Endothelial cell (in vitro differentiated cells): ENCODE data around the gene ZNHIT2. TPM values are rescaled to one million over a fixed set of nuclear protein-coding genes. Genes with fewer than 3 reads are reported as not detected.

Source experiments
- DNase-seq: peaks from one replicate; pipeline ENCODE4 v3.0.0; 2021; ENCODE audit warnings: low spot score
- H3K27ac Mint-ChIP-seq: one replicate; pipeline ENCODE4 v1.8.0; 2021; ENCODE audit warnings: mixed read lengths, inconsistent platforms; ENCODE audit not compliant: unreplicated experiment
- H3K27me3 Mint-ChIP-seq: one replicate; pipeline ENCODE4 v1.8.0; 2021; ENCODE audit warnings: mild to moderate bottlenecking, moderate library complexity, mixed read lengths, inconsistent platforms; ENCODE audit not compliant: unreplicated experiment
- H3K36me3 Mint-ChIP-seq: one replicate; pipeline ENCODE4 v1.8.0; 2021; ENCODE audit warnings: mild to moderate bottlenecking, low read depth, mixed read lengths, inconsistent platforms; ENCODE audit not compliant: unreplicated experiment
- H3K4me1 Mint-ChIP-seq: one replicate; pipeline ENCODE4 v1.8.0; 2021; ENCODE audit warnings: mild to moderate bottlenecking, mixed read lengths, inconsistent platforms; ENCODE audit not compliant: unreplicated experiment
- H3K4me3 Mint-ChIP-seq: one replicate; pipeline ENCODE4 v1.8.0; 2021; ENCODE audit warnings: mild to moderate bottlenecking, mixed read lengths, inconsistent platforms; ENCODE audit not compliant: unreplicated experiment
- H3K9me3 Mint-ChIP-seq: one replicate; pipeline ENCODE4 v1.8.0; 2021; ENCODE audit warnings: mixed read lengths, inconsistent platforms; ENCODE audit not compliant: unreplicated experiment
- total RNA-seq: library from RNA; stranded (reverse); fragmentation: NEBNext Ultra II Directional; extraction: Animal tissue kit (Norgen Biotek cat#: 25700); gene quantifications from one replicate; pipeline ENCODE4 v1.2.1, GENCODE V29; 2021; ENCODE audit not compliant: unreplicated experiment
- TF ChIP-seq, protein P1 (sequence below): fragments of 200-600 bp; sonication (generic); IDR thresholded peaks from one replicate; pipeline ENCODE4 v1.5.0; 2021; ENCODE audit warnings: antibody characterized with exemption; ENCODE audit not compliant: unreplicated experiment

The ZNHIT2 gene
- total RNA-seq, 1 donor from 2014 or later, result 6.0 TPM

DNA sequence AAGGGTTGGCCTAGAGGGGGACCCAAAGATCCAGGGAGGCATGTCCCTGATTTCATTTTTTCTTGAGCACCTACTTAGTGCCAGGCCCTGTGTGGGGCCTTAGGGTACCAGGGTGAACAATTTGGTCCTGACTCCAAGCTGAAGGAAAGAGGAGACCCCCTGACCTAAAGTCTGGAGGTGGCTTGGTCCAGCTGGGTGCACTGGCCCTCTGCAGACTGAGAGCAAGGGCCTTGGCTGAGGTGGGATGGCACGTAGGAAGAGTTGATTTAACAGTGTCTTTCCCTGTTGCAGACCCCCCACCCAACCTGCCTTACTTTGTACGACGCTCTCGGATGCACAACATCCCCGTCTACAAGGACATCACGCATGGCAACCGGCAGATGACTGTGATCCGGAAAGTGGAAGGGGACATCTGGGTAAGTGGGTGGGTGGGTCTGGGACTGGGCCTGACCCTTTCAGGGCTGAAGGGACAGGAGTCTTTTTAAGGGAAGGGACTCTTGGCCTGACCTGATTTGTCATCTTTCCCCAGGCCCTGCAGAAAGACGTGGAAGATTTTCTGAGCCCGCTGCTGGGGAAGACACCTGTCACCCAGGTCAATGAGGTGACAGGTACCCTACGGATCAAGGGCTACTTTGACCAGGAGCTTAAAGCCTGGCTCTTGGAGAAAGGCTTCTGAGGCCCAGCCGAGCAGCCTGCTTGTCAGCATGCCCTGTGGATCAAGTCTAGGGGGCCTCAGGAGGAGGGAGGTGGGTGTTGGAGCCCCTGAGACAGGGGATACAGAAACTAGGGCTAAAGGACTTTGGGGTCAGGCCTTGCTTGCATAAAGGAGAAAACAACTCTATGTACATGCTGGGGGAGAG is 7.9 kb upstream of the ZNHIT2 start:
- Mint-ChIP-seq H3K36me3 (peaks cover 24% of the 10 kb centered on the region), H3K4me3 (no peak overlapping the region), H3K4me1 (peaks cover 14% of the 10 kb centered on the region), H3K27me3 (peaks cover 4% of the 10 kb centered on the region), H3K9me3 (no peaks in the 10 kb centered on the region), H3K27ac (no peak overlapping the region)
- TF ChIP-seq, protein P1, sequence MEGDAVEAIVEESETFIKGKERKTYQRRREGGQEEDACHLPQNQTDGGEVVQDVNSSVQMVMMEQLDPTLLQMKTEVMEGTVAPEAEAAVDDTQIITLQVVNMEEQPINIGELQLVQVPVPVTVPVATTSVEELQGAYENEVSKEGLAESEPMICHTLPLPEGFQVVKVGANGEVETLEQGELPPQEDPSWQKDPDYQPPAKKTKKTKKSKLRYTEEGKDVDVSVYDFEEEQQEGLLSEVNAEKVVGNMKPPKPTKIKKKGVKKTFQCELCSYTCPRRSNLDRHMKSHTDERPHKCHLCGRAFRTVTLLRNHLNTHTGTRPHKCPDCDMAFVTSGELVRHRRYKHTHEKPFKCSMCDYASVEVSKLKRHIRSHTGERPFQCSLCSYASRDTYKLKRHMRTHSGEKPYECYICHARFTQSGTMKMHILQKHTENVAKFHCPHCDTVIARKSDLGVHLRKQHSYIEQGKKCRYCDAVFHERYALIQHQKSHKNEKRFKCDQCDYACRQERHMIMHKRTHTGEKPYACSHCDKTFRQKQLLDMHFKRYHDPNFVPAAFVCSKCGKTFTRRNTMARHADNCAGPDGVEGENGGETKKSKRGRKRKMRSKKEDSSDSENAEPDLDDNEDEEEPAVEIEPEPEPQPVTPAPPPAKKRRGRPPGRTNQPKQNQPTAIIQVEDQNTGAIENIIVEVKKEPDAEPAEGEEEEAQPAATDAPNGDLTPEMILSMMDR, result no peak
- DNase-seq, result no peak

DNA sequence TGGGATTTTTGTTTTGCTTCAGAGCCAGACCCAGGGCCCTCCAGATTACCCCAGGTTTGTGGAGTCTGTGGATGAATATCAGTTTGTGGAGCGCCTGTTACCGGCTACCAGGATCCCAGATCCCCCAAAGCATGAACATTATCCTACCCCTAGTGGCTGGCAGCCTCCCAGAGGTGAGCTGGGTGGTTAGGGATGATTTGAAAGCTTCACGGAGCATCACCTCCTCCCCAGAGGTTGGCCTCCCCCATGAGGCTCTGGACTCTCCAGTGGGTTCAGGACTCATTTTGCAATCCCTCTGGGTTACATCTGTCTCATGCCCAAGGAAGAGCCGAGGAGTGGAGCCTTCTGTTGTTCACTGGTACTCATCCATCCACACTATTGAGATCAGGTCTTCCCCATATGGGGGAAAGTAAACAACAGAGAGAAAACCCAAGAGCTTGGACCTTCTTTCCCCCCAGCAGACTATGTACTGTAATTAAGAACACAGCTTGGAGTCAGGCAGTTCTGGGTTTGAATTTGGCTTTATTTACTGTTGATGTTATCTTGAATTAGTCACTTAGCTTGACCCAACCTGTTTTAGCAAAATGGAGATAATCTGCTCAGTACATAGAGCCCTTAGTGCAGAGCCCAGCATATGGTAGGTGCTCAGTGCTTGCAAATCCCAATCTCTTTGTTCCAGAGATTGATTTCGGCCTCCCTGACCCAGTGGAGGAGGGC is 7.1 kb upstream of the ZNHIT2 start:
- TF ChIP-seq, protein P1, result no peak
- Mint-ChIP-seq H3K4me1 (peaks cover 14% of the 10 kb centered on the region), H3K4me3 (peak overlapping the region; percentile 8), H3K27me3 (peaks cover 7% of the 10 kb centered on the region), H3K9me3 (no peaks in the 10 kb centered on the region), H3K27ac (no peak overlapping the region), H3K36me3 (peaks cover 27% of the 10 kb centered on the region)
- DNase-seq, result no peak

DNA sequence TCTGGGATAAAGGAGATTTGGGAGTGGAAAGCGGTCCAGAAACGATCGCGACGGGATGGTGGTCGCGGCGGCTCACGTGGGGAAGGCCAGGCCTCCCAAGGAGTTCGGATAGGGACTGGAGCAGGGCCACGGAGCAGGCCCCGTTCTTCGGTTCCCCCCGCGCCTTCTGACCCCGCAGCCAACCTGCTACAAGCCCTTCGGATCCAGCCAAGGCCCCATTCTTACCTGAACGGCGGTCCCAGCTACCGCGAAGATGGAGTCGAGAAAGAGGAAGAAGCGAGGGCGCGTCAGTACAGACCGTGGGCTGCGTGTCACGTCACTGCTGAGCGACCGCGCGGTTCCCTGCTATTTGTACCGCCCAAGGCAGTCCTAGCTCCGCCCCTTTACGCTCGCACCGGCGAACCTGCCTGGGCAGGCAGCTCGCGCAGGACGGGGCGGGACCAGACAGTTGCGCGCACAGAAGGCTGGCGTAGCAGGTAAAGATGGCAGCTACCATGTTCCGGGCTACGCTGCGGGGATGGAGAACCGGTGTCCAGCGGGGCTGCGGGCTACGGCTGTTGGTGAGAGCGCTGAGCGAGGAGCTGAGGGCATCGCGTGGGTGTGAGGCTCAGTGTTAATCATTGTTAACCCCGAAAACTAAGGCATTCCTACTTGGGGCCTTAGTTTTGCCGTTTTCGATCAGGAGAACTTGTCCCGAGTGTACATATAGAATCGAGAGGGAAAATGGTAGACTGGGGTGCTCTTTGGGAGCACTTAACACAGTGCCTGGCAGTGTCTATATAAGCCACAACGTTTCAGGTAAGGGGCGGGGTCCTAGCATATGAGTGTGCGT is 4.6 kb upstream of the ZNHIT2 start, which contains the start of the genes FAU and MRPL49:
Gene FAU, minus strand, starts transcription at position 270 of the 832 bp plus-strand sequence. CDS start 321 bp downstream, outside the sequence.
Gene MRPL49, plus strand, starts transcription at position 457 of the 832 bp plus-strand sequence. Its CDS starts 26 bp downstream, at position 483.
- DNase-seq, result peak; percentile 96

DNA sequence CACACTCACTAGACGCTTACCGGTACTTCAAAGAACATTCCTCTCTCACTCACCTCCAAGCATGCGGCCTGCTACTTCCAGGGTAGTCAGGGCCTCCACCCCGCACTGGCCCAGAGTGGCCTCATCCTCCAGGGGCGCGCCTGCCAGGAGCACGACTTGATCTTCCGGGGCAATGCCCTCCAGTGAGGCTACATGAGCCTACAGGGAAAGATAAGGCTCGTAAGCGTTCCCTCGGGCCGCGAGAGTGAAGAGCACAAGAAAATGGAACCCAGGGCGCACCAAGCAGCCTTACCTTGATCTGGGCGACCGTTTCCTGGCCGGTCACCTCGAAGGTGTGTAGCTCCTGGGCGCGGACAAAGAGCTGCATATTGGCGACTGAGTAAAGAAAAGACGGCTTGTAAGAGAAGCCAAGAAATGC is 4.0 kb upstream of the ZNHIT2 start:
- TF ChIP-seq, protein P1, result no peak
- peak; percentile 28 for DNase-seq
- H3K36me3 Mint-ChIP-seq, result peaks cover 29% of the 10 kb centered on the region
- H3K4me3 Mint-ChIP-seq, result peak overlapping the region; percentile 99
- H3K27me3 Mint-ChIP-seq, result peaks cover 18% of the 10 kb centered on the region
- H3K27ac Mint-ChIP-seq, result peak overlapping the region; percentile 93
- H3K9me3 Mint-ChIP-seq, result no peaks in the 10 kb centered on the region
- H3K4me1 Mint-ChIP-seq, result peaks cover 23% of the 10 kb centered on the region

More for the DNA sequence above, 4.6 kb upstream of the ZNHIT2 start, which contains the start of the genes FAU and MRPL49:
- TF ChIP-seq, protein P1, result no peak
- H3K36me3 Mint-ChIP-seq, result peaks cover 34% of the 10 kb centered on the region
- H3K4me3 Mint-ChIP-seq, result peak within 1 kb of the TSS; percentile 99
- no peaks in the 10 kb centered on the region for H3K9me3 Mint-ChIP-seq
- H3K27me3 Mint-ChIP-seq, result peaks cover 14% of the 10 kb centered on the region
- H3K4me1 Mint-ChIP-seq, result peaks cover 23% of the 10 kb centered on the region
- H3K27ac Mint-ChIP-seq, result peak within 1 kb of the TSS; percentile 93
